GM18873 (cell line): ENCODE measurements around the gene BACH2.
"Not testable (repeated sequence)": the region's sequence is repeated elsewhere in the genome, so short reads cannot be mapped to it uniquely, and the experiment has no call there.

Source experiments
- ATAC-seq: cut with Tn5 transposase; IDR thresholded peaks from one replicate; pipeline ENCODE4 v1.9.1; 2021; ENCODE audit warnings: mild to moderate bottlenecking, moderate library complexity, moderate number of reproducible peaks; ENCODE audit not compliant: unreplicated experiment, low FRiP score

Gene BACH2

GRCh38 chr6:90166155-90166924 is 130.3 kb downstream of the BACH2 start:
- not testable (repeated sequence) for ATAC-seq

- no peak for ATAC-seq
Measured at GRCh38 chr6:90162648-90163387, 133.8 kb downstream of the BACH2 start.

- no peak for ATAC-seq
Measured at GRCh38 chr6:90160013-90160412, 136.6 kb downstream of the BACH2 start.

- no peak for ATAC-seq
Measured at GRCh38 chr6:90159452-90159851, 137.2 kb downstream of the BACH2 start.

GRCh38 chr6:90158936-90159335 is 137.7 kb downstream of the BACH2 start:
- no peak for ATAC-seq

- ATAC-seq: no peak
Measured at GRCh38 chr6:90157441-90157840, 139.2 kb downstream of the BACH2 start.

GRCh38 chr6:90156861-90157260 is 139.8 kb downstream of the BACH2 start:
- ATAC-seq: no peak

- ATAC-seq: no peak
Measured at GRCh38 chr6:90154755-90155470, 141.7 kb downstream of the BACH2 start.

GRCh38 chr6:90151576-90152422 is 144.8 kb downstream of the BACH2 start:
- no peak for ATAC-seq

- ATAC-seq: no peak
Measured at GRCh38 chr6:90149280-90149679, 147.4 kb downstream of the BACH2 start.

GRCh38 chr6:90148867-90149266 is 147.8 kb downstream of the BACH2 start:
- no peak for ATAC-seq

- ATAC-seq: no peak
Measured at GRCh38 chr6:90146921-90147649, 149.6 kb downstream of the BACH2 start.

GRCh38 chr6:90146024-90146423 is 150.6 kb downstream of the BACH2 start:
- no peak for ATAC-seq

- no peak for ATAC-seq
Measured at GRCh38 chr6:90144928-90145555, 151.6 kb downstream of the BACH2 start.

- no peak for ATAC-seq
Measured at GRCh38 chr6:90144396-90144795, 152.2 kb downstream of the BACH2 start.

GRCh38 chr6:90140683-90141082 is 156.0 kb downstream of the BACH2 start:
- no peak for ATAC-seq

- no peak for ATAC-seq
Measured at GRCh38 chr6:90139272-90139817, 157.3 kb downstream of the BACH2 start.

GRCh38 chr6:90136837-90137568 is 159.6 kb downstream of the BACH2 start:
- ATAC-seq: no peak
